ENCODE measurements around the gene UMOD. TPM values are rescaled to one million over a fixed set of nuclear protein-coding genes. Genes with fewer than 3 reads are reported as not detected.
"Not testable (repeated sequence)": the region's sequence is repeated elsewhere in the genome, so short reads cannot be mapped to it uniquely, and the experiment has no call there.

Gene UMOD
- total and polyA plus RNA-seq, 4 donors, result not detected

- H3K9ac ChIP-seq (ENCODE audit: insufficient read depth in 1 of 2, low read length in 2 of 2), result no peak overlapping the region
- H3K27me3 ChIP-seq (ENCODE audit: control insufficient read depth in 3 of 3, insufficient read depth in 3 of 3, low read length in 2 of 3), result peaks cover 0 to 3% (median 0%) of the 10 kb centered on the region in 3 donors
- 55 to 79% methylated on average over 3 of the region's 3 CpGs for WGBS, 2 donors
- no peak for TF ChIP-seq CTCF (IDR thresholded peaks at IDR 0.05; ENCODE audit: control extremely low read depth, extremely low read depth)
- H3K27ac ChIP-seq (ENCODE audit: low read depth in 1 of 2, low read length in 1 of 2), result no peak overlapping the region
- H3K4me1 ChIP-seq (ENCODE audit: control insufficient read depth in 5 of 5, insufficient read depth in 5 of 5, low read length in 5 of 5), result no peaks in the 10 kb centered on the region
- DNase-seq (no peak), ATAC-seq (ENCODE audit: insufficient read depth, low FRiP score) (no peak)
- no peaks in the 10 kb centered on the region for H3K36me3 ChIP-seq (ENCODE audit: control insufficient read depth in 4 of 4, insufficient read depth in 4 of 4, low read length in 4 of 4)
- peaks cover 0 to 5% (median 0%) of the 10 kb centered on the region in 4 donors for H3K9me3 ChIP-seq (ENCODE audit: control insufficient read depth in 4 of 4, insufficient read depth in 3 of 4, low read length in 3 of 4)
- no peak overlapping the region for H3K4me3 ChIP-seq
These were observed 27.5 kb downstream of the UMOD start for GRCh38 chr16:20325005-20325404.

GRCh38 chr16:20323591-20324117 lies 28.9 kb downstream of the UMOD start:
- DNase-seq, result no peak
- no peak for TF ChIP-seq CTCF (IDR thresholded peaks at IDR 0.05; ENCODE audit: control extremely low read depth, extremely low read depth)
- 72 to 80% methylated on average over 9 of the region's 9 CpGs for WGBS, 2 donors
- Histone ChIP-seq H3K4me1 (ENCODE audit: control insufficient read depth in 5 of 5, insufficient read depth in 5 of 5, low read length in 5 of 5) (no peaks in the 10 kb centered on the region), H3K9ac (ENCODE audit: insufficient read depth in 1 of 2, low read length in 2 of 2) (no peak overlapping the region), H3K27me3 (ENCODE audit: control insufficient read depth in 3 of 3, insufficient read depth in 3 of 3, low read length in 2 of 3) (peaks cover 0 to 3% (median 0%) of the 10 kb centered on the region in 3 donors), H3K36me3 (ENCODE audit: control insufficient read depth in 4 of 4, insufficient read depth in 4 of 4, low read length in 4 of 4) (no peaks in the 10 kb centered on the region), H3K4me3 (no peak overlapping the region), H3K9me3 (ENCODE audit: control insufficient read depth in 4 of 4, insufficient read depth in 3 of 4, low read length in 3 of 4) (peaks cover 0 to 5% (median 0%) of the 10 kb centered on the region in 4 donors), H3K27ac (ENCODE audit: low read depth in 1 of 2, low read length in 1 of 2) (no peak overlapping the region)
- no peak for ATAC-seq (ENCODE audit: insufficient read depth, low FRiP score)

GRCh38 chr16:20322696-20323095 lies 29.8 kb downstream of the UMOD start:
- no peaks in the 10 kb centered on the region for H3K36me3 ChIP-seq (ENCODE audit: control insufficient read depth in 4 of 4, insufficient read depth in 4 of 4, low read length in 4 of 4)
- H3K9ac ChIP-seq (ENCODE audit: insufficient read depth in 1 of 2, low read length in 2 of 2), result no peak overlapping the region
- 87 to 93% methylated on average over 4 of the region's 4 CpGs for WGBS, 2 donors
- H3K27me3 ChIP-seq (ENCODE audit: control insufficient read depth in 3 of 3, insufficient read depth in 3 of 3, low read length in 2 of 3), result peaks cover 0 to 5% (median 0%) of the 10 kb centered on the region in 3 donors
- no peak overlapping the region for H3K4me3 ChIP-seq
- H3K27ac ChIP-seq (ENCODE audit: low read depth in 1 of 2, low read length in 1 of 2), result no peak overlapping the region
- no peak for DNase-seq
- no peak for ATAC-seq (ENCODE audit: insufficient read depth, low FRiP score)
- TF ChIP-seq CTCF (IDR thresholded peaks at IDR 0.05; ENCODE audit: control extremely low read depth, extremely low read depth), result no peak
- H3K9me3 ChIP-seq (ENCODE audit: control insufficient read depth in 4 of 4, insufficient read depth in 3 of 4, low read length in 3 of 4), result peaks cover 0 to 5% (median 0%) of the 10 kb centered on the region in 4 donors
- H3K4me1 ChIP-seq (ENCODE audit: control insufficient read depth in 5 of 5, insufficient read depth in 5 of 5, low read length in 5 of 5), result no peaks in the 10 kb centered on the region

GRCh38 chr16:20321671-20322070 lies 30.8 kb downstream of the UMOD start:
- TF ChIP-seq CTCF (IDR thresholded peaks at IDR 0.05; ENCODE audit: control extremely low read depth, extremely low read depth), result no peak
- Histone ChIP-seq H3K27ac (ENCODE audit: low read depth in 1 of 2, low read length in 1 of 2) (no peak overlapping the region), H3K4me1 (ENCODE audit: control insufficient read depth in 5 of 5, insufficient read depth in 5 of 5, low read length in 5 of 5) (no peaks in the 10 kb centered on the region), H3K4me3 (no peak overlapping the region), H3K36me3 (ENCODE audit: control insufficient read depth in 4 of 4, insufficient read depth in 4 of 4, low read length in 4 of 4) (no peaks in the 10 kb centered on the region), H3K27me3 (ENCODE audit: control insufficient read depth in 3 of 3, insufficient read depth in 3 of 3, low read length in 2 of 3) (peaks cover 0 to 9% (median 0%) of the 10 kb centered on the region in 3 donors), H3K9ac (ENCODE audit: insufficient read depth in 1 of 2, low read length in 2 of 2) (no peak overlapping the region), H3K9me3 (ENCODE audit: control insufficient read depth in 4 of 4, insufficient read depth in 3 of 4, low read length in 3 of 4) (peaks cover 0 to 3% (median 0%) of the 10 kb centered on the region in 4 donors)
- WGBS, 2 donors, result 81 to 85% methylated on average over 1 of the region's 1 CpG
- DNase-seq, result no peak
- ATAC-seq (ENCODE audit: insufficient read depth, low FRiP score), result no peak

- ATAC-seq (ENCODE audit: insufficient read depth, low FRiP score); H3K36me3 ChIP-seq (ENCODE audit: control insufficient read depth in 4 of 4, insufficient read depth in 4 of 4, low read length in 4 of 4); H3K9me3 ChIP-seq (ENCODE audit: control insufficient read depth in 4 of 4, insufficient read depth in 3 of 4, low read length in 3 of 4); H3K27ac ChIP-seq (ENCODE audit: low read depth in 1 of 2, low read length in 1 of 2); H3K4me3 ChIP-seq; H3K9ac ChIP-seq (ENCODE audit: insufficient read depth in 1 of 2, low read length in 2 of 2); DNase-seq; H3K27me3 ChIP-seq (ENCODE audit: control insufficient read depth in 3 of 3, insufficient read depth in 3 of 3, low read length in 2 of 3); H3K4me1 ChIP-seq (ENCODE audit: control insufficient read depth in 5 of 5, insufficient read depth in 5 of 5, low read length in 5 of 5): not testable (repeated sequence)
- 95 to 96% methylated on average over 2 of the region's 2 CpGs for WGBS, 2 donors
These were observed 31.5 kb downstream of the UMOD start for GRCh38 chr16:20321051-20321450.

All from lung (tissue), 12 donors.